PFSK-1 (cell line): ENCODE data around the gene GYS1.

Source experiments
- FOXP2 ChIP-seq: optimal IDR thresholded peaks from 2 replicates; pipeline ENCODE3; 2011; ENCODE audit warnings: borderline replicate concordance, control low read depth, inconsistent platforms; ENCODE audit not compliant: insufficient read depth; ENCODE audit errors: extremely low read length, extremely low read depth
- POLR2AphosphoS5 ChIP-seq: IDR thresholded peaks from 2 replicates; pipeline ENCODE4 v1.6.1; 2012; ENCODE audit warnings: low read depth, mild to moderate bottlenecking, control low read depth, low read length, moderate library complexity
- SIN3A ChIP-seq: IDR thresholded peaks from 2 replicates; pipeline ENCODE4 v1.6.1; 2012; ENCODE audit warnings: mild to moderate bottlenecking, low read length, moderate library complexity, borderline replicate concordance; ENCODE audit not compliant: insufficient read depth
- TAF1 ChIP-seq: IDR thresholded peaks from 2 replicates; pipeline ENCODE4 v1.6.1; 2012; ENCODE audit warnings: low read length, control low read depth, borderline replicate concordance; ENCODE audit not compliant: insufficient read depth
- TF ChIP-seq, protein P1 (sequence below), 2 experiments: IDR thresholded peaks; 2 replicates each; pipeline versions ENCODE4 v1.6.1 to v1.8.0; 2011 to 2012; ENCODE audit warnings: low read depth in 2 of 2, low read length in 2 of 2, control low read depth in 1 of 2, inconsistent platforms in 1 of 2, mild to moderate bottlenecking in 1 of 2, moderate library complexity in 1 of 2; ENCODE audit not compliant: insufficient read depth in 1 of 2

DNA sequence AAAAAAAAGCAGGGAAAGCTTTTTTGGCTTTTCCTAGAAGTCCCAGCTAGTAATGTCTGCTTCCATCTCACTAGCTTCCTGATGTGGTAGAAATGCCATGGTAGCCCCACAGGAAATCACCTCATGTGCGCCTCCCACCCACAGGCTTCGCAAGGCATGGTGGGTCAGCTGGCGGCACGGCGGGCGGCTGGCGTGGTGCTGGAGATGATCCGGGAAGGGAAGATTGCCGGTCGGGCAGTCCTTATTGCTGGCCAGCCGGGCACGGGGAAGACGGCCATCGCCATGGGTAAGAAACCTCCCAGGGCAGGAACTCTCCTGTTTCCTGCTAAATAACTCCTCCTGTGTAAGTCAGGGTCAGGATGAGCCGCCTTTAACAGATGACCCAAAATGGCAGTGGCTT lies 11.0 kb upstream of the GYS1 start:
- TF ChIP-seq POLR2AphosphoS5, result no peak
- no peak for TF ChIP-seq FOXP2
- TF ChIP-seq, protein P1, sequence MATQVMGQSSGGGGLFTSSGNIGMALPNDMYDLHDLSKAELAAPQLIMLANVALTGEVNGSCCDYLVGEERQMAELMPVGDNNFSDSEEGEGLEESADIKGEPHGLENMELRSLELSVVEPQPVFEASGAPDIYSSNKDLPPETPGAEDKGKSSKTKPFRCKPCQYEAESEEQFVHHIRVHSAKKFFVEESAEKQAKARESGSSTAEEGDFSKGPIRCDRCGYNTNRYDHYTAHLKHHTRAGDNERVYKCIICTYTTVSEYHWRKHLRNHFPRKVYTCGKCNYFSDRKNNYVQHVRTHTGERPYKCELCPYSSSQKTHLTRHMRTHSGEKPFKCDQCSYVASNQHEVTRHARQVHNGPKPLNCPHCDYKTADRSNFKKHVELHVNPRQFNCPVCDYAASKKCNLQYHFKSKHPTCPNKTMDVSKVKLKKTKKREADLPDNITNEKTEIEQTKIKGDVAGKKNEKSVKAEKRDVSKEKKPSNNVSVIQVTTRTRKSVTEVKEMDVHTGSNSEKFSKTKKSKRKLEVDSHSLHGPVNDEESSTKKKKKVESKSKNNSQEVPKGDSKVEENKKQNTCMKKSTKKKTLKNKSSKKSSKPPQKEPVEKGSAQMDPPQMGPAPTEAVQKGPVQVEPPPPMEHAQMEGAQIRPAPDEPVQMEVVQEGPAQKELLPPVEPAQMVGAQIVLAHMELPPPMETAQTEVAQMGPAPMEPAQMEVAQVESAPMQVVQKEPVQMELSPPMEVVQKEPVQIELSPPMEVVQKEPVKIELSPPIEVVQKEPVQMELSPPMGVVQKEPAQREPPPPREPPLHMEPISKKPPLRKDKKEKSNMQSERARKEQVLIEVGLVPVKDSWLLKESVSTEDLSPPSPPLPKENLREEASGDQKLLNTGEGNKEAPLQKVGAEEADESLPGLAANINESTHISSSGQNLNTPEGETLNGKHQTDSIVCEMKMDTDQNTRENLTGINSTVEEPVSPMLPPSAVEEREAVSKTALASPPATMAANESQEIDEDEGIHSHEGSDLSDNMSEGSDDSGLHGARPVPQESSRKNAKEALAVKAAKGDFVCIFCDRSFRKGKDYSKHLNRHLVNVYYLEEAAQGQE (IDR thresholded peaks at IDR 0.05; ENCODE audit: insufficient read depth in 1 of 2, low read depth in 2 of 2, low read length in 2 of 2), result no peak
- no peak for TF ChIP-seq SIN3A
- TF ChIP-seq TAF1, result no peak
